HG03196 (cell line): ENCODE results near the gene DAPK2.
"Not testable (repeated sequence)": the region's sequence is repeated elsewhere in the genome, so short reads cannot be mapped to it uniquely, and the experiment has no call there.

Experiments used
- ATAC-seq: cut with Tn5 transposase; IDR thresholded peaks from one replicate; pipeline ENCODE4 v1.9.1; 2021; ENCODE audit not compliant: unreplicated experiment

DAPK2 gene

DNA sequence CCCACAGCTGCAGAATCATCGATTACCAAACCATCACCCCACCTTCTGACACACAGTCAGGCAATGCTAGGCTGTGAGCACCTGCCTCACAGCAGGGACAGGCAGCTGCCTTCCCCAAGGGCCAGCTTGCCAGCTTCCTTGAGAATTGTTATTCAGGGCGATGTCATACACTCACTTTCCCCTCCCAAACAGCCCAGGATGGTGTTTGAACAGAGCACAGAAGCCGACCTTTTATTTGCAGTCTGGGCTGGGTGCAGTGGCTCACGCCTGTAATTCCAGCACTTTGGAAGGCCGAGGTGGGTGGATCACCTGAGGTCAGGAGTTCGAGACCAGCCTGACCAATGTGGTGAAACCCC lies 128.0 kb downstream of the DAPK2 start:
- ATAC-seq, result no peak

GRCh38 chr15:63917588-63918316 lies 128.5 kb downstream of the DAPK2 start:
- ATAC-seq, result no peak

- ATAC-seq, result no peak
Observed at GRCh38 chr15:63915873-63916771, 130.2 kb downstream of the DAPK2 start.

DNA sequence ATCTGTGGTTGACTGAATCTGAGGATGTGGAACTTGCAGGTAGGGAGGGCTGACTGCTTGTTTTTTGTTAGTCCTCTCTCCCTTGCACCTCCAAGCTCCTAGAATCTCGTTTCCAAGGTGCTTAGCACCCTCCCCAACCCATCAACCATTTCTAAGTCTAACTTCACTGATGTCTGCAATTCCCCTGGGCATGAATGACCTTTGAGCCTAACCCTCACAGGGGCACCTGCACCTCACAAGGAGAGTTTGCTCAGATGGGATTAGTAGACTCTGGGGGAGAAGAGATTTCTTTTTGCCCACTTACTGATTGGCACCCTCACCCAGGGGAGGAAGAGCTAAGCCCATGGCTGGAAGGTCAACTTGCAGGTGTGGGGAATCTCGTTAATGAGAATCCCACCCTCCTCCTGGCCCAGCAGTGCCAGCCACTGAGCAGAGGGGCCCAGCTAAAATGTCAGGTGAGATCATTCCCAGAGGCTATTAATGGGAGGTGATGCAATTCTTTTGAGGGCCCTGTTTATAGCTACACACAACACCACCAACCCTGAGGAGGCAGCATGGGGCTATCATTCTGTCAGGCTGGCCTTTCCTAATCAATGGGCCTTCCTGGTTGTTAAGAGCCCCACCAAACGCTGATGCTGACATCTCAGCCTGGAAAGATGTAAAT lies 130.9 kb downstream of the DAPK2 start:
- no peak for ATAC-seq

DNA sequence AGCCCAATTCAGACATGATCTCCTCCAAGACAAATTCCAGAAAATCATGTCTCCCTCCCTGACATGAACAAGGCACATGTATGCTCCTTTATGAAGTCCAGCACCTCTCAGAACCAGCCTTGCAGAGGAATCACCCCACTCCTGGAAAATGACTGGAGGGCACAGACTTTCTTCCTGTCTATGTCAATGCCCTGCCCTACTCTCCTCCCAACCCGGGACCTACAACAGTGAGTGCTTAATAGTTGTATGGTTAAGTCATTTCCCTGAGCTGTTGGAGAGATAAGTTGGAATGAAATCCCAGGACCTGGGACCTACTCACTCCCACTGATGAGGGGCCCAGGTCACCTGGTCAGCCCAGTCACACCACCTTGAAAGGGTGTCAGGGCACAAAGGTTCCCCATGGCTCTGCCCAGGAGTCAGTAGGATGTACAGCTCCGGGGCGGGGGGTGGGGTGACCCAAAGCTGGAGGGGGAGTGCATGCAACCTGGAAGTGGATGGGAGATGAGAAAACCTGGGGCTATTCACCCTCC lies 132.4 kb downstream of the DAPK2 start:
- no peak for ATAC-seq

DNA sequence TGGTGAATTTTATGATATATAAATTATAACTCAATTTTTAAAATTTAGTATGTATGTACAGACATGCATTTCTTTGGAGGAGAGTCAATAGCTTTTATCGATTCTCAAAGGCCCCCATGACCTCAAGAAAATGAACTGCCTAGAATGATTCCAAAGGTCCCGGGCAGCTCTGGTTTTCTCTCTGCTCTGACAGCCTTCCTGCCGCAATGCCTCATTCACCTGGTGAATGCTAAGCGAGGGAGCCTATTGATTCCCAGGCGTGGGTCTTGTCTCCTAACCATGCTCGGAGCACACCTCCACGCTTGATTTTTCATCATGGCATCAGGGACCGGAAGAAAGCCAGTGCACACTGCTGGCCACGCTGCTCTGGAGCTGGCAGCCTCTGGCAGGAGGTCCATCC lies 132.9 kb downstream of the DAPK2 start:
- ATAC-seq, result no peak

DNA sequence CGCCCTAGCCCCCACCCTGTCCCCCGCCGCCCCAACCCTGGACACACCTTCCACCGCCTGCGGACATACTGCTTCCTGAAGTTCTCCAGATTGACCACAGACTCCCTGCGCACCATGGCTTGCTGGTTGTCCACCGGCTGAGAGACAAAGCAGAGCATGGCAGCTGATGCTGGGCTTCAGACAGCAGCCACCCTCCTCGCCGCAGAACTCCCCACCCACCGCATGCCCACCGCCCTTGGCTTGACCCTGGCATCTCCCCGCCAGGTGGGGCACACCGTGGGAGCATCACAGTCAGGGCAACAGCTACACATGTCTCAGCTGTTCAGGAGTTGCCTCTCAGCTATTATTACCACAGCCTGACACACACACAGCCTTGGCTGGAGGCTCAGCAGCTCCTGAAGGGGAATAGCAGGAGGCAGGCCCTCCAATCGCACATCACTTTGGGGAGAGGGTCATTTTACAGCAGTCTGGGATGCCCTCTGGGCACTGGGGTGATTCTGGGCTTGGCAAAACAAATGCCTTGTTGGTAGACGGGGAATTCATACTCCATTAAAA lies 134.1 kb downstream of the DAPK2 start:
- no peak for ATAC-seq

DNA sequence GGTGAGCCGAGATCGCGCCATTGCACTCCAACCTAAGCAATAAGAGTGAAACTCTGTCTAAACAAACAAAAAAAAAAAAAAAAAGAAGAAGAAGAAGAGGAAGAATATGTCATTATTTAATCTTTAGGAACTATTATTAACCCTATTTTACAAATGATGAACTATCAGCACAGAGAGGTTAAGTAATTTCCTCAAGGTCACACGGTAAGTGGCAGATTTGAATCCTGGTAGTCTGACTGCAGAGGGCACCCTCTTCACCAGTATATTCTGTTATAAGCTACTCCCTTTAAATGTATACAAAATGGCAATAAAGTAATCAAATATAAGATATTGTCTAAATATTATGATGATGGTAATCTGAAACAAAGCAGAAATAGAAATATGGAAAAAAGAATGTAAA lies 135.1 kb downstream of the DAPK2 start:
- ATAC-seq, result no peak

- ATAC-seq, result no peak
Observed at GRCh38 chr15:63909819-63910437, 136.4 kb downstream of the DAPK2 start.

DNA sequence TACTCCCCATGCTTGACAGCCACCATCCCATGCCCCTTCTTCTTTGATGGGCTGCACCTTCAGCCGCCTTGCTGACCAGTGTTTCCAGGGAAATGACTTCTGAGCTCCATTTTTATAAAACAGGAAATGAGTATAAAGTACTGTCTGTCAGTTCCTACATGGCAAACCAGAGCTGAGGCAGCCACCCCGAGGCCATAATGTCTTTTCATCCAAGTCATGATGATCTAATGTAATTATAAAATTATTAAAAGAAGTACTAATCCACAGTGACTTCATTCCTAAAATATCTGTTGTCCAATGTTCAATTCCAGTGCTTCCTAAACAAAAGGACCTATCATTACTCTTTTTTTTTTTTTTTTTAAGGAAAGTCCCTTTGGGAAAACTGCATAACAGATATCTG lies 137.3 kb downstream of the DAPK2 start:
- ATAC-seq, result no peak

DNA sequence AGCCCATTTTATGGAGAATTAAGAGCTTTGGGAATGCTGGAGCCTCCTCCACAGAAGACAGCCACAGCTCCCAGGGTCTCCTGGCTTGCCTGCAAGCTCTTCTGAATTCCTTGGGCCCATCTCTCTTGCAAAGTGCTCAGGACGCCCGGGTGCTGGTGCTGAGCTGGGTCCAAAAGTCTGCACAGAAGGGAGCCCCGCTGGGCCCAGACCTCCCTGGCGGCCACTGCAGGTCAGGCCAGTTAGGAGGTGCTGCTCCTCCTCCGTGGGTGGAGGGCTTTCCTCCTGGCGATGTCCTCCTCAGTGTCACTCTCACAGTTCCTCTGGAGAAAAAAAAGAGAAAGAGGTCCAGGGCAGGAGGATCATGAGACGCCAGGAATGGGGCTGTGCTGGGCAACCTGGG lies 138.0 kb downstream of the DAPK2 start:
- no peak for ATAC-seq

- no peak for ATAC-seq
Observed at GRCh38 chr15:63907521-63907920, 138.8 kb downstream of the DAPK2 start.

GRCh38 chr15:63906266-63906584 lies 140.1 kb downstream of the DAPK2 start:
- no peak for ATAC-seq

DNA sequence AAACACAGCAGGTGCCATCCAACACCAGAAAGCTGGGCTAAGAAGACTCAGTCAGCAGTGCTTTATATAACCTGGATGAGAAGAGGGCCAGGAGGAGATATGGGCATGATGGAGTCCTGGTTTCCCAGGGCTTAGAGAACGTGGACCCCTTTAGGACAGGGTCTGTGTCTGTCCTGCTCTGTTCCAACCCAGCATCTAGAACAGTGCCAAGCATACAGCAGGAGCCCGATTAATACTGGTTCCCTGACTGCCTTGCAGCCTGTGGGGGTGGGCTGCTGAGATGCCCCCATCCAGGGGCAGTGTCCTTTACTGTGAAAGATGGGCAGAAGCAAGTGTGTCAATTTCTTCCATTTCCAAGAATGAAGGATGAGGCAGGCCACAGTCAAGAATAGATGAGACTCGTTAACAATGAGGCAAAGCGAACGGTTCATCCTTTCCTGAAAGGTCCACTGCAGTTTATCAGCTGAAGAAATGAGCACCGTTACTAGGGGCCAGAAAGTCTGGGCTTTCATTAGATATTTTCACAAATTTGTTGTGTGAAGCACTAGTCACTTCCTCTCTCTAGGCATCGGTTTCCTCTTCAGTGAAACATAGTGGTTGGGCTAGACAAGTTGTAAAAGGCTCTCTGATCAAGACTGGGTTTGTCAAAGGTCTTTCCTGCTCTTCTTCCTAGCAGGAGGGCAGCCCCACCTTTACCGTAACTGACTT lies 140.6 kb downstream of the DAPK2 start:
- ATAC-seq, result no peak

DNA sequence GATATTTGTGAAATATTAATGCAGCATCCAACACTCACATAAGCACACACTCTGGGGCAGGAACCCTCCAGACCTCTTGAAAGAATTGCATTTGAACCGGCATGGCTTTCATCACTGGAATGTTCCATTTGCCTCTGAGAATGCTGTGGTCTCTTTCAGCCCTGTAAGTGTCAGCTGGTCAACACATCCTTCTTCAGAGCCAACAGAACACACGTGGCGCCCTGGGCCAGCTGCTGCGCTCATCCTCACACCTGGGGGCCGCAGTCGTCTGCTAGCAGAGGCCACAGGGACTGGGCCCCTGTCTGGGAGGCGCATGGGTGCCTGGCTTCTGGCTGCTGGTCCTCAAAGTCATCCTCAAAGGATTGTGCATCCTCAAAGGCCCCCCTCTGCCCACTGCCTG lies 141.2 kb downstream of the DAPK2 start:
- no peak for ATAC-seq

DNA sequence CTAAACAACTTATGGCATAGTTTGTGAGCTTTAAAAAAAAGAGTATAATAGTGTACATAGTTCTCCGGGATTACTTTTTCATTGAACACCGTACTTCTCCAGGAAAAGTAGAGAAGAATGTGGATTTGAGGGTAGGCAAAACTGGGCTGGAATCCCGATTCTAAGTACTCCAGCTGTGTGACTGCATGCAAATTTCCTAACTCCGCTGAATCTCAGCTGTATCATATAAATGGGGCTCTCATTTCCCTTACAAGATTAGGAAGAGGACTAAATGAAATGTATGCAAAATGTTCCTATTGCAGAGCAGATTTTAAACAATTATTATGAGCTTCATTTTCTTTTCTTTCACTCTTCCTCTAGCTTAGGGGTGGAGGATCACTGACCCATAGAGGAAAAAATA lies 142.2 kb downstream of the DAPK2 start:
- ATAC-seq, result no peak

DNA sequence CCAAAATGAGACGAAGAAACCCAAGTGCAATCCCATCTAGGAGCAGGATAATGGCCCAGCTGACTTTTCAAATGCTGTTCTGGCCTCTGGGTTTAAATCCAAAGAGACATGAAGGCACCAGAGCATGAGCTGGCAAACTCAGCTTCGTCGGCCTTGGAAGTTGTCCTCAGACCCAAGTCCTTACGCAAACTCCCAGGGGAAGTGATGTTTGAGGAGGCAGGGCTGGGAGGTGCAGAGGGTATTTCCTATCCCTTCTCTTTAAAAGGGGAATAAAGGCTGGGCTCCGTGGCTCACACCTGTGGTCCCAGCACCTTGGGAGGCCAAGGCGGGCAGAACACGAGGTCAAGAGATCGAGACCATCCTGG lies 143.6 kb downstream of the DAPK2 start:
- ATAC-seq, result no peak

GRCh38 chr15:63901912-63902670 lies 144.2 kb downstream of the DAPK2 start:
- no peak for ATAC-seq

DNA sequence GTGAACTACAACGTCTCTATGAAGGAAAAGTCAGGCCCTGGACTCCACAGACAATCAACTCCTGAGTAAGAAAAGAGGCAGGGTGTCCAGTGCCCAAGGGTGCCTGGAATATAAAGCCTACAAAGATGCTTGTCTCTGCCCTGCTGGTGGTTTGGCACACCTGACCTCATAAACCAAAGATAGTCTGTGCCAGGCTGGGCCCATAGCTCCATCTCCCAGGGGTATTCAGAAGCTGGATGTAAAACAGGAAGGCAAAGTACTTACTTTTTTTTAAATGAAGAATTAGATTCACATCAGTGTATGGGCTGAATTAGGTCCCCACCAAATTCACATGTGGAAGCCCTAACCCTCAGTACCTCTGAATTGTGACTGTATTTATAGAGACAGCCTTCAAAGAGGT lies 146.0 kb downstream of the DAPK2 start:
- no peak for ATAC-seq

DNA sequence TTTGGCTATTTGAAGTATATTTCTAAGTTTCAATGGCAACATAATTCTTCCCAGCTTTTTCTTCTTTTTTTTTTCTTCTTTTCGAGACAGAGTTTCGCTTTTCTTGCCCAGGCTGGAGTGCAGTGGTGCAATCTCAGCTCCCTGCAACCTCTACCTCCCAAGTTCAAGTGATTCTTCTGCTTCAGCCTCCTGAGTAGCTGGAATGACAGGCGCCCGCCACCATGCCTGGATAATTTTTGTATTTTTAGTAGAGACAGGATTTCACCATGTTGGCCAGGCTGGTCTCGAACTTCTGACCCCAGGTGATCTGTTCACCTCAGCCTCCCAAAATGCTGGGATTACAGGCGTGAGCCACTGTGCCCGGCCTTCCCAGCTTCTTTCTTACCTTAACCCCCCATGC lies 146.7 kb downstream of the DAPK2 start:
- not testable (repeated sequence) for ATAC-seq
